Panc1 (cell line): Measurements from ENCODE around the gene CAV1.

Source experiments
- CTCF ChIP-seq: fragments of 450-650 bp; IDR thresholded peaks from 2 replicates; pipeline ENCODE4 v1.5.1; 2017; ENCODE audit warnings: mild to moderate bottlenecking
- POLR2AphosphoS5 ChIP-seq: IDR thresholded peaks from 2 replicates; pipeline ENCODE4 v1.6.1; 2012; ENCODE audit warnings: mild to moderate bottlenecking, low read depth, low read length, moderate library complexity
- REST ChIP-seq, 2 experiments: IDR thresholded peaks; 2 replicates each; pipeline ENCODE4 v1.6.1; 2011 to 2012; ENCODE audit warnings: low read depth in 2 of 2, control low read depth in 1 of 2, low read length in 1 of 2, mild to moderate bottlenecking in 1 of 2, moderate library complexity in 1 of 2; ENCODE audit not compliant: insufficient read depth in 1 of 2
- SIN3A ChIP-seq: IDR thresholded peaks from 2 replicates; pipeline ENCODE4 v1.6.1; 2012; ENCODE audit warnings: low read depth, mild to moderate bottlenecking, low read length, moderate library complexity, borderline replicate concordance; ENCODE audit not compliant: insufficient read depth

- TF ChIP-seq SIN3A = no peak
- no peak for TF ChIP-seq CTCF
- no peak for TF ChIP-seq REST (IDR thresholded peaks at IDR 0.05; ENCODE audit: insufficient read depth in 1 of 2, low read depth in 2 of 2, low read length in 1 of 2)
- no peak for TF ChIP-seq POLR2AphosphoS5
Measured at GRCh38 chr7:116491887-116492653, 32.8 kb upstream of the CAV1 start.
